Tibial nerve (tissue), 4 donors: Measurements from ENCODE around the gene DUSP28. TPM values are rescaled to one million over a fixed set of nuclear protein-coding genes. Genes with fewer than 3 reads are reported as not detected.

Source experiments
- DNase-seq, 2 donors: peaks; one replicate each; pipeline ENCODE4 v3.0.0-alpha.2; 2019; ENCODE audit warnings: low spot score in 2 of 2
- H3K27ac ChIP-seq, 4 donors: fragments of 200-600 bp; sonication (generic) in 3 of 4; one replicate each; pipeline ENCODE4 v1.5.1; 2017 to 2019; ENCODE audit warnings: mild to moderate bottlenecking in 1 of 4
- H3K27me3 ChIP-seq, 2 donors: fragments of 200-600 bp; sonication (generic) in 1 of 2; one replicate each; pipeline versions ENCODE4 v1.5.1 to v1.6.0; 2017 to 2019
- H3K36me3 ChIP-seq, 3 donors: fragments of 200-600 bp; sonication (generic); one replicate each; pipeline ENCODE4 v1.5.1; 2018 to 2019
- H3K4me1 ChIP-seq, 4 donors: fragments of 200-600 bp; sonication (generic) in 3 of 4; one replicate each; pipeline ENCODE4 v1.5.1; 2017 to 2019
- H3K4me3 ChIP-seq, 4 donors: fragments of 200-600 bp; sonication (generic) in 3 of 4; one replicate each; pipeline ENCODE4 v1.5.1; 2017 to 2019; ENCODE audit warnings: mild to moderate bottlenecking in 1 of 4, moderate library complexity in 1 of 4
- H3K9me3 ChIP-seq, 4 donors: fragments of 200-600 bp; sonication (generic) in 3 of 4; one replicate each; pipeline ENCODE4 v1.5.1; 2017 to 2019
- EP300 ChIP-seq, 2 donors: sonication (generic); formaldehyde crosslinking; IDR thresholded peaks; one replicate each; pipeline ENCODE4 v1.6.1; 2017; ENCODE audit warnings: antibody characterized with exemption in 2 of 2, mild to moderate bottlenecking in 1 of 2
- POLR2A ChIP-seq, 2 donors: fragments of 450-650 bp; IDR thresholded peaks; one replicate each; pipeline ENCODE4 v1.6.1; 2017; ENCODE audit warnings: antibody characterized with exemption in 2 of 2, mild to moderate bottlenecking in 2 of 2, moderate library complexity in 2 of 2
- WGBS, 2 donors: methylation state at CpG; one replicate each; pipeline ENCODE4 v1.1.5; 2018; 5-methylcytosine and 5-hydroxymethylcytosine counted together
- total RNA-seq, 4 donors: library from RNA; depleted of rRNA; stranded (reverse); fragments of >200 nt; gene quantifications; one replicate each; pipeline ENCODE4 v1.1.0, GENCODE V29; 2016
- TF ChIP-seq, protein P1 (sequence below), 5 experiments: fragments of 200-600 bp in 3 of 5; fragments of 450-650 bp in 2 of 5; sonication (generic) in 3 of 5; IDR thresholded peaks; one replicate each; pipeline ENCODE4 v1.5.1; 2016 to 2019; ENCODE audit warnings: antibody characterized with exemption in 5 of 5, mild to moderate bottlenecking in 3 of 5, moderate library complexity in 2 of 5

DUSP28 gene
- total RNA-seq, 4 donors from 2014 or later, result 4.5 to 16.1 (median 7.2) TPM

DNA sequence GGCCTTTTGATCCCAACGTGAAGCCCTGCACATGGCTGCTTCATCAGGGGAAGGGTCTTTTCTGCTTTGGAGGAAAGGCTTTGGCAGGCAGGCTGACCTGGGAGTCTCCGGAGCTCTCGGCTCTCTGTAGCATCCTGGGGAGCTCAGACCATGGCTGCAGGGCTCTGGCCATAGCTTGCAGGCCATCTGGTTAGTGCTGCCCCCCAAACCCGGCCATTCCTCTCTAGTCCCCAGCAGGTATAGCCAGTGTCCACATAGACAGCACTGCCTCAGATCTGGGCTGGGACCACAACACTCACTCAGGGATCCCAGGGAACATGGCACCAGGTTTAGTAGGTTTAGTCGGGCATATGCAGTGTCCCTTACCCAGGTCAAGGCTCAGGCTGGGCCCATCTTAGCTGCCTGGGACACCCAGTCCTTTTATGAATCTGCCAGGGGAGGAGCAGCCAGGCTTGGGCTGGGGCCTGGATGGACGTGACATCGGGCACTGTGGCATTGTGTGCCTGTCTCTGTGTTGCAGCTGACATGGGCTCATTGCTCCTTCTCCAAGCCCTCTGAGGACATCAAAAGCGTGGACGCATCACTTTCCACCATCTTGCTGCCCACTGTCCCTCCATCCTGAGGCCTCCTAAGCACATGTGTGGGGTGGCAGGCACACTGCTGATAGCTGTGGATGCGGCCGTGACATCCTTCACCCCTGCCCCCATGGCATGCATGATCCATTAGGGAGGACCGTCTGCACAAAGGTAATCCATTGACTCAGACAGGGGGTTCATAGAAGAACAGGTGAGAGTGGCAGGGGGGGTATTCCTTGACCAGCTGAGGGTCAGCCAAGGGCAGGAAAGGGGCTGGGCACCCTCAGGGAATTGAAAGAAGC is 45.9 kb downstream of the DUSP28 start:
- DNase-seq, result no peak
- H3K4me1 ChIP-seq, result peaks cover 0 to 14% (median 3%) of the 10 kb centered on the region in 4 donors
- peak overlapping the region in 1 of 4 donors; percentile 69 for H3K27ac ChIP-seq
- peak overlapping the region in 1 of 4 donors; percentile 16 for H3K4me3 ChIP-seq
- 82 to 93% methylated on average over 10 to 12 of the region's 12 CpGs for WGBS, 2 donors
- peaks cover 0 to 18% (median 0%) of the 10 kb centered on the region in 3 donors for H3K36me3 ChIP-seq
- H3K27me3 ChIP-seq, result no peaks in the 10 kb centered on the region
- no peaks in the 10 kb centered on the region for H3K9me3 ChIP-seq
- TF ChIP-seq EP300 (IDR thresholded peaks at IDR 0.05), result no peak
- TF ChIP-seq, protein P1, sequence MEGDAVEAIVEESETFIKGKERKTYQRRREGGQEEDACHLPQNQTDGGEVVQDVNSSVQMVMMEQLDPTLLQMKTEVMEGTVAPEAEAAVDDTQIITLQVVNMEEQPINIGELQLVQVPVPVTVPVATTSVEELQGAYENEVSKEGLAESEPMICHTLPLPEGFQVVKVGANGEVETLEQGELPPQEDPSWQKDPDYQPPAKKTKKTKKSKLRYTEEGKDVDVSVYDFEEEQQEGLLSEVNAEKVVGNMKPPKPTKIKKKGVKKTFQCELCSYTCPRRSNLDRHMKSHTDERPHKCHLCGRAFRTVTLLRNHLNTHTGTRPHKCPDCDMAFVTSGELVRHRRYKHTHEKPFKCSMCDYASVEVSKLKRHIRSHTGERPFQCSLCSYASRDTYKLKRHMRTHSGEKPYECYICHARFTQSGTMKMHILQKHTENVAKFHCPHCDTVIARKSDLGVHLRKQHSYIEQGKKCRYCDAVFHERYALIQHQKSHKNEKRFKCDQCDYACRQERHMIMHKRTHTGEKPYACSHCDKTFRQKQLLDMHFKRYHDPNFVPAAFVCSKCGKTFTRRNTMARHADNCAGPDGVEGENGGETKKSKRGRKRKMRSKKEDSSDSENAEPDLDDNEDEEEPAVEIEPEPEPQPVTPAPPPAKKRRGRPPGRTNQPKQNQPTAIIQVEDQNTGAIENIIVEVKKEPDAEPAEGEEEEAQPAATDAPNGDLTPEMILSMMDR (IDR thresholded peaks at IDR 0.05), result no peak
- no peak for TF ChIP-seq POLR2A (IDR thresholded peaks at IDR 0.05)

DNA sequence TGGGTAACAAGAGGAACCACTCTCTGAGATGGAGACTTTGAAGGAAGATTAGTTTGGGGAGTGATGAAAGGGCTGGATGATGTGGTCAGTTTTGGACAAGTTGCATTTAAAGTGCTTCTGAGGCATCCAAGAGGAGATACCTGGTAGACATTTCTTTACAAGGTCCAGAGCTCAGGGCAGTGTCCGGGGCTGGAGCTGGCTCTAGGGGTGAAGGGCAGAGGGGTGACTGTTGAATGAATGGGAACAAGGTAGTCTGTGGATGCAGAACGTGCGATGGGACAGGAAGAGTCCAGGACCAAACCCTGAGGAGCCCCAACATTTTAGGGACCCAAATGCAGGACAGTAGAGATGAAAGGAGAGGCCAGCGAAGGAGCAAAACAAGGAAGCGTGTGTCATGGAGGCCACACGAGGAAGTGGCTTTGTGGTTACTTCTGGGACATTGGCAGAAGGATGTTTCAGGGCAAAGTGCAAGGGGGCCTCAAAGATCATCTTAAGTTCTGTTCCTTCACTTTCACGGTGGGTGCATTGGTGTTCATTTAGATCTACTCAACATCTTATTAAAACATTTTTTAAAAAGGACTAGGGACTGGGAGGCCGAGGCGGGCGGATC is 51.5 kb downstream of the DUSP28 start:
- no peaks in the 10 kb centered on the region for H3K27me3 ChIP-seq
- no peak for TF ChIP-seq EP300 (IDR thresholded peaks at IDR 0.05)
- H3K4me1 ChIP-seq, result peaks cover 0 to 5% (median 0%) of the 10 kb centered on the region in 4 donors
- 87 to 89% methylated on average over 10 of the region's 10 CpGs for WGBS, 2 donors
- no peak overlapping the region for H3K27ac ChIP-seq
- DNase-seq, result peak in 1 of 2 donors; percentile 0
- no peaks in the 10 kb centered on the region for H3K9me3 ChIP-seq
- H3K36me3 ChIP-seq, result no peaks in the 10 kb centered on the region
- H3K4me3 ChIP-seq, result no peak overlapping the region

Other genes starting within 250 kb of the DUSP28 start
- 100 to 1,000 TPM; 117 to 153 (median 144) TPM for gene GPC1, start 124.7 kb upstream of the DUSP28 start, total RNA-seq
- 10 to 100 TPM; 14.2 to 24.0 (median 21.4) TPM for gene ANKMY1, start 2.4 kb upstream of the DUSP28 start, total RNA-seq
- 10 to 100 TPM; 55.3 to 90.6 (median 64.0) TPM for gene RNPEPL1, start 8.1 kb downstream of the DUSP28 start, total RNA-seq
- 10 to 100 TPM; 28.0 to 66.3 (median 54.8) TPM for gene CAPN10, start 26.4 kb downstream of the DUSP28 start, total RNA-seq
- gene GPR35, start 65.1 kb downstream of the DUSP28 start, total RNA-seq, result 1 to 10 TPM in 3 of 4 donors, under 1 TPM in 1; 0.90 to 8.2 (median 2.0) TPM
- gene AQP12B, start 122.5 kb downstream of the DUSP28 start, total RNA-seq, result under 1 TPM in 1 of 4 donors, not detected in 3; 0.22 TPM
- 1 to 10 TPM in 1 of 4 donors, not detected in 3; 1.2 TPM for gene AQP12A, start 131.5 kb downstream of the DUSP28 start, total RNA-seq